Osteoblast (primary cell): ENCODE measurements around the gene RABGAP1L. TPM values are rescaled to one million over a fixed set of nuclear protein-coding genes. Genes with fewer than 3 reads are reported as not detected.

Experiments
- DNase-seq: peaks from one replicate; pipeline ENCODE4 v3.0.0; 2011; ENCODE audit warnings: low spot score, mixed read lengths; ENCODE audit not compliant: insufficient read length; ENCODE audit errors: missing footprints
- H2AFZ ChIP-seq: 2 replicates; pipeline ENCODE4 v1.6.0; 2011; ENCODE audit warnings: mild to moderate bottlenecking, low read length
- H3K27ac ChIP-seq: 2 replicates; pipeline ENCODE4 v1.5.1; 2011; ENCODE audit warnings: mild to moderate bottlenecking, low read depth, low read length, moderate library complexity
- H3K27me3 ChIP-seq: 2 replicates; pipeline ENCODE4 v1.6.0; 2012; ENCODE audit warnings: mild to moderate bottlenecking, control low read depth, inconsistent platforms, low read length, moderate library complexity; ENCODE audit not compliant: insufficient read depth
- H3K36me3 ChIP-seq: 2 replicates; pipeline ENCODE4 v1.5.1; 2011; ENCODE audit warnings: mild to moderate bottlenecking, low read length, control low read depth, moderate library complexity; ENCODE audit not compliant: insufficient read depth
- H3K4me1 ChIP-seq: 2 replicates; pipeline ENCODE4 v1.5.1; 2011; ENCODE audit warnings: mild to moderate bottlenecking, low read length, control low read depth, moderate library complexity; ENCODE audit not compliant: insufficient read depth
- H3K4me2 ChIP-seq: 2 replicates; pipeline ENCODE4 v1.6.0; 2011; ENCODE audit warnings: mild to moderate bottlenecking, low read length; ENCODE audit not compliant: insufficient read depth
- H3K4me3 ChIP-seq: fragments of 200-600 bp; sonication (generic); 3 replicates; pipeline ENCODE4 v1.5.1; 2012; ENCODE audit warnings: mild to moderate bottlenecking, low read length, inconsistent platforms; ENCODE audit not compliant: insufficient read depth
- H3K79me2 ChIP-seq: 2 replicates; pipeline ENCODE4 v1.6.0; 2012; ENCODE audit warnings: mild to moderate bottlenecking, low read length, control low read depth, inconsistent platforms; ENCODE audit not compliant: insufficient read depth
- H3K9me3 ChIP-seq: 2 replicates; pipeline ENCODE4 v1.5.1; 2011; ENCODE audit warnings: low read depth, low read length, control low read depth
- H4K20me1 ChIP-seq: 2 replicates; pipeline ENCODE4 v1.6.0; 2012; ENCODE audit warnings: mild to moderate bottlenecking, low read length, control low read depth; ENCODE audit not compliant: insufficient read depth
- CTCF ChIP-seq: IDR thresholded peaks from 2 replicates; pipeline ENCODE4 v1.5.1; 2011; ENCODE audit warnings: mild to moderate bottlenecking, low read depth, low read length, moderate library complexity; ENCODE audit errors: extremely low read depth
- total RNA-seq: library from RNA; depleted of rRNA; stranded (reverse); fragments of >200 nt; gene quantifications from 2 replicates; pipeline ENCODE4 v1.2.3, GENCODE V29; 2012

RABGAP1L gene
- total RNA-seq, 1 donor = 30.0 TPM

GRCh38 chr1:174829990-174830389 is 670.7 kb downstream of the RABGAP1L start:
- Histone ChIP-seq H3K4me1 (no peaks in the 10 kb centered on the region), H3K36me3 (no peaks in the 10 kb centered on the region), H3K79me2 (no peaks in the 10 kb centered on the region), H3K4me3 (no peak overlapping the region), H2AFZ (no peak overlapping the region), H4K20me1 (no peaks in the 10 kb centered on the region), H3K4me2 (no peak overlapping the region), H3K9me3 (no peaks in the 10 kb centered on the region), H3K27me3 (no peaks in the 10 kb centered on the region), H3K27ac (no peak overlapping the region)
- TF ChIP-seq CTCF = no peak
- peak; percentile 18 for DNase-seq

GRCh38 chr1:174836543-174836942 is 677.2 kb downstream of the RABGAP1L start:
- no peaks in the 10 kb centered on the region for H3K36me3 ChIP-seq
- no peak for TF ChIP-seq CTCF
- no peak overlapping the region for H2AFZ ChIP-seq
- no peak overlapping the region for H3K4me2 ChIP-seq
- DNase-seq = no peak
- no peaks in the 10 kb centered on the region for H3K4me1 ChIP-seq
- H3K4me3 ChIP-seq = no peak overlapping the region
- no peaks in the 10 kb centered on the region for H3K9me3 ChIP-seq
- H3K27ac ChIP-seq = no peak overlapping the region
- no peaks in the 10 kb centered on the region for H3K79me2 ChIP-seq
- no peaks in the 10 kb centered on the region for H3K27me3 ChIP-seq
- no peaks in the 10 kb centered on the region for H4K20me1 ChIP-seq

- no peaks in the 10 kb centered on the region for H3K36me3 ChIP-seq
- H3K9me3 ChIP-seq = no peaks in the 10 kb centered on the region
- TF ChIP-seq CTCF = no peak
- no peaks in the 10 kb centered on the region for H3K79me2 ChIP-seq
- no peaks in the 10 kb centered on the region for H4K20me1 ChIP-seq
- H3K27me3 ChIP-seq = no peaks in the 10 kb centered on the region
- H2AFZ ChIP-seq = no peak overlapping the region
- no peak overlapping the region for H3K4me2 ChIP-seq
- DNase-seq = no peak
- H3K4me1 ChIP-seq = no peaks in the 10 kb centered on the region
- no peak overlapping the region for H3K4me3 ChIP-seq
- H3K27ac ChIP-seq = no peak overlapping the region
These were observed 678.1 kb downstream of the RABGAP1L start for GRCh38 chr1:174837386-174837785.

- Histone ChIP-seq H3K4me3 (no peak overlapping the region), H4K20me1 (no peaks in the 10 kb centered on the region), H3K36me3 (no peaks in the 10 kb centered on the region), H3K4me2 (no peak overlapping the region), H3K27ac (no peak overlapping the region), H3K4me1 (no peaks in the 10 kb centered on the region), H3K9me3 (no peaks in the 10 kb centered on the region), H3K27me3 (no peaks in the 10 kb centered on the region), H3K79me2 (no peaks in the 10 kb centered on the region), H2AFZ (no peak overlapping the region)
- no peak for TF ChIP-seq CTCF
- no peak for DNase-seq
These were observed 679.9 kb downstream of the RABGAP1L start for GRCh38 chr1:174839211-174839610.
